HG03521 (cell line): Measurements from ENCODE around the gene DCLK3.

ENCODE experiments used
- ATAC-seq: cut with Tn5 transposase; IDR thresholded peaks from one replicate; pipeline ENCODE4 v1.9.1; 2021; ENCODE audit warnings: mild to moderate bottlenecking, moderate library complexity; ENCODE audit not compliant: unreplicated experiment

The DCLK3 gene

GRCh38 chr3:36763850-36764703 lies at the start of gene DCLK3:
Gene DCLK3 (minus strand): TSS chr3:36764553. CDS start chr3:36764263, 290 bp downstream.
- no peak for ATAC-seq

GRCh38 chr3:36813305-36813704 lies 49.0 kb upstream of the DCLK3 start:
- ATAC-seq = no peak

GRCh38 chr3:36812240-36812639 lies 47.9 kb upstream of the DCLK3 start:
- ATAC-seq = no peak

GRCh38 chr3:36811768-36812167 lies 47.4 kb upstream of the DCLK3 start:
- ATAC-seq = no peak

GRCh38 chr3:36804295-36805055 lies 40.1 kb upstream of the DCLK3 start:
- no peak for ATAC-seq

- no peak for ATAC-seq
Observed at GRCh38 chr3:36803091-36803791, 38.9 kb upstream of the DCLK3 start.

GRCh38 chr3:36800533-36801116 lies 36.3 kb upstream of the DCLK3 start:
- no peak for ATAC-seq

- no peak for ATAC-seq
Observed at GRCh38 chr3:36796881-36797280, 32.5 kb upstream of the DCLK3 start.

GRCh38 chr3:36796161-36796560 lies 31.8 kb upstream of the DCLK3 start:
- no peak for ATAC-seq

GRCh38 chr3:36795622-36796021 lies 31.3 kb upstream of the DCLK3 start:
- no peak for ATAC-seq

GRCh38 chr3:36792342-36792741 lies 28.0 kb upstream of the DCLK3 start:
- ATAC-seq = peak; percentile 58

GRCh38 chr3:36790765-36791164 lies 26.4 kb upstream of the DCLK3 start:
- no peak for ATAC-seq

- ATAC-seq = no peak
Observed at GRCh38 chr3:36786921-36787890, 22.9 kb upstream of the DCLK3 start.

- no peak for ATAC-seq
Observed at GRCh38 chr3:36784138-36784635, 19.8 kb upstream of the DCLK3 start.

- ATAC-seq = peak; percentile 43
Observed at GRCh38 chr3:36777424-36778218, 13.3 kb upstream of the DCLK3 start.

- no peak for ATAC-seq
Observed at GRCh38 chr3:36776436-36776835, 12.1 kb upstream of the DCLK3 start.

- ATAC-seq = no peak
Observed at GRCh38 chr3:36774052-36774451, 9.7 kb upstream of the DCLK3 start.

GRCh38 chr3:36771931-36772330 lies 7.6 kb upstream of the DCLK3 start:
- ATAC-seq = no peak

- no peak for ATAC-seq
Observed at GRCh38 chr3:36769926-36770325, 5.6 kb upstream of the DCLK3 start.
